K562 (cell line): ENCODE data around the gene SYT13.

ENCODE experiments used
- MYC ChIP-seq, 2 experiments: fragments of 250-450 bp in 1 of 2; sonication (Bioruptor Pico) in 1 of 2; IDR thresholded peaks; 2 replicates each; pipeline versions ENCODE4 v1.5.1 to v1.6.1; 2012 to 2021; ENCODE audit warnings: low read depth in 2 of 2, borderline replicate concordance in 1 of 2, improper control_type of control experiment in 1 of 2, low read length in 1 of 2, mild to moderate bottlenecking in 1 of 2, moderate library complexity in 1 of 2
- TGIF2 ChIP-seq: sonication (generic); formaldehyde crosslinking; IDR thresholded peaks from 2 replicates; pipeline ENCODE4 v1.8.1; 2022; ENCODE audit warnings: mild to moderate bottlenecking, missing genetic modification reagents, moderate library complexity
- TF ChIP-seq, protein P1 (sequence below), 2 experiments: fragments of 450-650 bp in 1 of 2; sonication (generic) in 1 of 2; formaldehyde crosslinking in 1 of 2; IDR thresholded peaks in 1 of 2; conservative IDR thresholded peaks in 1 of 2; 2 replicates each; pipeline versions ENCODE4 v1.6.1 to v1.8.1; 2016 to 2023; ENCODE audit warnings: mild to moderate bottlenecking in 2 of 2, moderate library complexity in 2 of 2, inconsistent platforms in 1 of 2, missing genetic modification reagents in 1 of 2
- TF ChIP-seq, protein P2 (sequence below), 3 experiments: IDR thresholded peaks in 2 of 3; conservative IDR thresholded peaks in 1 of 3; 2 replicates each; pipeline ENCODE4 v1.5.1; 2011 to 2012; ENCODE audit warnings: low read length in 3 of 3, mild to moderate bottlenecking in 3 of 3, control low read depth in 2 of 3, improper control_type of control experiment in 1 of 3, inconsistent platforms in 1 of 3, low read depth in 1 of 3, mixed read lengths in 1 of 3, moderate library complexity in 1 of 3; ENCODE audit not compliant: insufficient read depth in 2 of 3
- TF ChIP-seq, protein P3 (sequence below), 2 experiments: IDR thresholded peaks; 2 replicates each; pipeline ENCODE4 v1.6.1; 2011; ENCODE audit warnings: borderline replicate concordance in 1 of 2, control low read depth in 1 of 2, low read depth in 1 of 2, low read length in 1 of 2, mild to moderate bottlenecking in 1 of 2, mixed read lengths in 1 of 2, moderate library complexity in 1 of 2; ENCODE audit not compliant: insufficient read depth in 1 of 2, insufficient read length in 1 of 2, poor library complexity in 1 of 2, severe bottlenecking in 1 of 2; ENCODE audit errors: extremely low read depth in 1 of 2
- TF ChIP-seq, protein P4 (sequence below): IDR thresholded peaks from 2 replicates; pipeline ENCODE4 v1.6.1; 2016; ENCODE audit warnings: missing genetic modification characterization, missing compliant biosample characterization

DNA sequence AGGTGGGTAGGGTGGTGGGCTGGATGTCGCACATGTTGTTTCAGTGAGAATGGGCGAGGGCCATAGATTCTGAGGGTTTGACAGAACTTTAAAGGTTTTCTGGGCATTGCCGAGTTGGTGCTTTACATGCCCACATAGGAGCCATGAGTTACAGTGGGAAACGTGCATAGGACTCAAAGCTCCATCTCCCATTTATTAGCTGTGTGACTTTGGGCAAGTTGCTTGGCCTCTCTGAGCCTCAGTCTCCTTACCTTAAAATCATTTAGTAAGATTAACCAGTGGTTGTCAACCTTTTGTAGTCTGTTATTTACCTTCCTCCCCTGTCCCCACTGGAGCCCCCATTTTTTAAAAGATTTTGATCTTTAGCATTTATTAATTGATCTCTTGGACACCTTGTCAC is 67.4 kb downstream of the SYT13 start:
- TF ChIP-seq MYC (IDR thresholded peaks at IDR 0.05; ENCODE audit: low read depth, low read length): no peak
- TF ChIP-seq MYC (CRISPR knock-in tag; IDR thresholded peaks at IDR 0.05; ENCODE audit: borderline replicate concordance, low read depth): no peak
- TF ChIP-seq, protein P1, sequence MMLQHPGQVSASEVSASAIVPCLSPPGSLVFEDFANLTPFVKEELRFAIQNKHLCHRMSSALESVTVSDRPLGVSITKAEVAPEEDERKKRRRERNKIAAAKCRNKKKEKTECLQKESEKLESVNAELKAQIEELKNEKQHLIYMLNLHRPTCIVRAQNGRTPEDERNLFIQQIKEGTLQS (IDR thresholded peaks at IDR 0.05): no peak
- TF ChIP-seq, protein P1 (CRISPR knock-in tag; conservative IDR thresholded peaks at IDR 0.05): no peak
- TF ChIP-seq, protein P2, sequence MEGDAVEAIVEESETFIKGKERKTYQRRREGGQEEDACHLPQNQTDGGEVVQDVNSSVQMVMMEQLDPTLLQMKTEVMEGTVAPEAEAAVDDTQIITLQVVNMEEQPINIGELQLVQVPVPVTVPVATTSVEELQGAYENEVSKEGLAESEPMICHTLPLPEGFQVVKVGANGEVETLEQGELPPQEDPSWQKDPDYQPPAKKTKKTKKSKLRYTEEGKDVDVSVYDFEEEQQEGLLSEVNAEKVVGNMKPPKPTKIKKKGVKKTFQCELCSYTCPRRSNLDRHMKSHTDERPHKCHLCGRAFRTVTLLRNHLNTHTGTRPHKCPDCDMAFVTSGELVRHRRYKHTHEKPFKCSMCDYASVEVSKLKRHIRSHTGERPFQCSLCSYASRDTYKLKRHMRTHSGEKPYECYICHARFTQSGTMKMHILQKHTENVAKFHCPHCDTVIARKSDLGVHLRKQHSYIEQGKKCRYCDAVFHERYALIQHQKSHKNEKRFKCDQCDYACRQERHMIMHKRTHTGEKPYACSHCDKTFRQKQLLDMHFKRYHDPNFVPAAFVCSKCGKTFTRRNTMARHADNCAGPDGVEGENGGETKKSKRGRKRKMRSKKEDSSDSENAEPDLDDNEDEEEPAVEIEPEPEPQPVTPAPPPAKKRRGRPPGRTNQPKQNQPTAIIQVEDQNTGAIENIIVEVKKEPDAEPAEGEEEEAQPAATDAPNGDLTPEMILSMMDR (IDR thresholded peaks at IDR 0.05 in 2 of 3, conservative IDR thresholded peaks at IDR 0.05 in 1 of 3; ENCODE audit: insufficient read depth in 2 of 3, low read depth in 1 of 3, low read length in 3 of 3): no peak
- TF ChIP-seq, protein P3, sequence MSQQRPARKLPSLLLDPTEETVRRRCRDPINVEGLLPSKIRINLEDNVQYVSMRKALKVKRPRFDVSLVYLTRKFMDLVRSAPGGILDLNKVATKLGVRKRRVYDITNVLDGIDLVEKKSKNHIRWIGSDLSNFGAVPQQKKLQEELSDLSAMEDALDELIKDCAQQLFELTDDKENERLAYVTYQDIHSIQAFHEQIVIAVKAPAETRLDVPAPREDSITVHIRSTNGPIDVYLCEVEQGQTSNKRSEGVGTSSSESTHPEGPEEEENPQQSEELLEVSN (IDR thresholded peaks at IDR 0.05; ENCODE audit: borderline replicate concordance in 1 of 2, extremely low read depth in 1 of 2, insufficient read depth in 1 of 2, insufficient read length in 1 of 2, low read depth in 1 of 2, low read length in 1 of 2, poor library complexity in 1 of 2, severe bottlenecking in 1 of 2): no peak
- TF ChIP-seq, protein P4, sequence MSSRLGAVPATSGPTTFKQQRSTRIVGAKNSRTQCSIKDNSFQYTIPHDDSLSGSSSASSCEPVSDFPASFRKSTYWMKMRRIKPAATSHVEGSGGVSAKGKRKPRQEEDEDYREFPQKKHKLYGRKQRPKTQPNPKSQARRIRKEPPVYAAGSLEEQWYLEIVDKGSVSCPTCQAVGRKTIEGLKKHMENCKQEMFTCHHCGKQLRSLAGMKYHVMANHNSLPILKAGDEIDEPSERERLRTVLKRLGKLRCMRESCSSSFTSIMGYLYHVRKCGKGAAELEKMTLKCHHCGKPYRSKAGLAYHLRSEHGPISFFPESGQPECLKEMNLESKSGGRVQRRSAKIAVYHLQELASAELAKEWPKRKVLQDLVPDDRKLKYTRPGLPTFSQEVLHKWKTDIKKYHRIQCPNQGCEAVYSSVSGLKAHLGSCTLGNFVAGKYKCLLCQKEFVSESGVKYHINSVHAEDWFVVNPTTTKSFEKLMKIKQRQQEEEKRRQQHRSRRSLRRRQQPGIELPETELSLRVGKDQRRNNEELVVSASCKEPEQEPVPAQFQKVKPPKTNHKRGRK (tag): no peak
- TF ChIP-seq TGIF2 (CRISPR knock-in tag): no peak
